ENCODE results near the gene RPTOR. TPM values are rescaled to one million over a fixed set of nuclear protein-coding genes. Genes with fewer than 3 reads are reported as not detected.
A peak's percentile ranks its signal among the peaks of the same experiment; 100 is the strongest.

Gene RPTOR
- total RNA-seq, 1 experiment from 2014 or later: 25.1 TPM

DNA sequence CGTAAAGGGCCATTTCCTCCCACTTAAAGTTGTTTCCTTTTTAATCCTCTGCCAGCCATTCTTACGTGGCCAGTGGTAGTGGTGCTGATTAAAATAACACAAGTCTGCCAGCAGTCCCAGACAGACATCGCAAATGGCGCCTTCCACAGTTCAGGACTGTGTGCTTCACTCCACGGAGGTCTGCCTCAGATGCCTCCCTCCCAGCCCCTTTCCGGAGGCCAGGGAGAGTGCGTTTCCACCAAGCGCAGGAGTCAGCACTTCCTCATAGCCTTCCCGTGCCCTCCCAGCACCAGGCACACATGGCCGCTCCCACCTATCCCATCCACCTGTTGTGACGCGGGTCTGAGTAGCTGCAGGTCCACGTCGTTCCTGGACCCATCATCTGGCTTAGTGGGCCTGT, 205.6 kb downstream of the RPTOR start:
- TF ChIP-seq, protein P1, sequence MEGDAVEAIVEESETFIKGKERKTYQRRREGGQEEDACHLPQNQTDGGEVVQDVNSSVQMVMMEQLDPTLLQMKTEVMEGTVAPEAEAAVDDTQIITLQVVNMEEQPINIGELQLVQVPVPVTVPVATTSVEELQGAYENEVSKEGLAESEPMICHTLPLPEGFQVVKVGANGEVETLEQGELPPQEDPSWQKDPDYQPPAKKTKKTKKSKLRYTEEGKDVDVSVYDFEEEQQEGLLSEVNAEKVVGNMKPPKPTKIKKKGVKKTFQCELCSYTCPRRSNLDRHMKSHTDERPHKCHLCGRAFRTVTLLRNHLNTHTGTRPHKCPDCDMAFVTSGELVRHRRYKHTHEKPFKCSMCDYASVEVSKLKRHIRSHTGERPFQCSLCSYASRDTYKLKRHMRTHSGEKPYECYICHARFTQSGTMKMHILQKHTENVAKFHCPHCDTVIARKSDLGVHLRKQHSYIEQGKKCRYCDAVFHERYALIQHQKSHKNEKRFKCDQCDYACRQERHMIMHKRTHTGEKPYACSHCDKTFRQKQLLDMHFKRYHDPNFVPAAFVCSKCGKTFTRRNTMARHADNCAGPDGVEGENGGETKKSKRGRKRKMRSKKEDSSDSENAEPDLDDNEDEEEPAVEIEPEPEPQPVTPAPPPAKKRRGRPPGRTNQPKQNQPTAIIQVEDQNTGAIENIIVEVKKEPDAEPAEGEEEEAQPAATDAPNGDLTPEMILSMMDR (conservative IDR thresholded peaks at IDR 0.05): no peak
- peak overlapping the region; percentile 2; the same call in 1 of the 2 replicates for H3K14ac ChIP-seq (ENCODE audit: insufficient read depth, low read length)
- no peak overlapping the region for H3K56ac ChIP-seq (ENCODE audit: insufficient read length, low read depth, low read length)
- H3K27me3 Mint-ChIP-seq (ENCODE audit: low read depth): no peaks in the 10 kb centered on the region
- H2BK20ac ChIP-seq (ENCODE audit: low read depth, low read length, poor library complexity, severe bottlenecking): no peak overlapping the region
- peaks cover 32 to 37% of the 10 kb centered on the region in 2 experiments for H3K4me1 Mint-ChIP-seq
- H3K79me2 ChIP-seq (ENCODE audit: insufficient read depth, low read length): no peaks in the 10 kb centered on the region
- H2BK5ac ChIP-seq (ENCODE audit: insufficient read length, low read length): no peak overlapping the region
- no peak overlapping the region for H2AFZ ChIP-seq (ENCODE audit: low read length)
- H3K23me2 ChIP-seq (ENCODE audit: insufficient read length, low read depth, low read length, poor library complexity, severe bottlenecking): no peaks in the 10 kb centered on the region
- H4K20me1 ChIP-seq (ENCODE audit: control insufficient read depth, insufficient read depth, insufficient read length): no peaks in the 10 kb centered on the region
- no peak overlapping the region for H3K4me2 ChIP-seq (ENCODE audit: insufficient read depth, insufficient read length, low read length)
- H3K4me1 ChIP-seq (ENCODE audit: insufficient read depth, low read length): peaks cover 8% of the 10 kb centered on the region; the same call in 1 of the 2 replicates
- peak overlapping the region in 2 of 3 experiments; percentile 58 to 81; a peak in 2 of 7 replicates for H3K27ac Mint-ChIP-seq
- no peak overlapping the region for H3K9ac ChIP-seq (ENCODE audit: extremely low read depth, insufficient read length, low read length)
- H3K9me3 Mint-ChIP-seq: no peaks in the 10 kb centered on the region
- H3K79me1 ChIP-seq (ENCODE audit: insufficient read depth, low read depth, low read length, poor library complexity, severe bottlenecking): no peaks in the 10 kb centered on the region
- no CpG with 5 or more reads among the region's 14 CpGs for WGBS (ENCODE audit: extremely low coverage, insufficient read length, low lambda C conversion rate)
- no peak overlapping the region for H3K23ac ChIP-seq (ENCODE audit: insufficient read length, low read depth, low read length)
- no peak overlapping the region for H4K5ac ChIP-seq (ENCODE audit: insufficient read length, low read depth, low read length)
- H2AK5ac ChIP-seq (ENCODE audit: insufficient read length, low read length): no peak overlapping the region
- no peak overlapping the region for H3K27ac ChIP-seq (ENCODE audit: insufficient read length, low read depth, low read length)
- peak overlapping the region; percentile 42 for H3K18ac ChIP-seq (ENCODE audit: insufficient read length, low read depth, low read length)
- no peak overlapping the region for H4K8ac ChIP-seq (replicated peaks; ENCODE audit: insufficient read length, low read depth, low read length)
- H3K36me3 Mint-ChIP-seq (ENCODE audit: insufficient read depth in 1 of 3, low read depth in 3 of 3): peaks cover 2 to 8% (median 6%) of the 10 kb centered on the region in 3 experiments; a peak in 3 of 7 replicates
- H3K9me3 ChIP-seq (ENCODE audit: control insufficient read depth, low read depth, low read length): no peaks in the 10 kb centered on the region
- H2BK12ac ChIP-seq (ENCODE audit: insufficient read length, low read depth, low read length): no peak overlapping the region
- no peak overlapping the region for H3K4ac ChIP-seq (ENCODE audit: low read depth, low read length)
- no peaks in the 10 kb centered on the region for H3K27me3 ChIP-seq (ENCODE audit: insufficient read depth, low read length)
- no peak overlapping the region for H3K4me3 Mint-ChIP-seq
- no peak overlapping the region for H3T11ph ChIP-seq (ENCODE audit: low read length)
- H2BK120ac ChIP-seq (ENCODE audit: low read depth, low read length, poor library complexity, severe bottlenecking): no peak overlapping the region
- no peak overlapping the region for H2BK15ac ChIP-seq (ENCODE audit: low read depth, low read length)
- peak; percentile 31 for DNase-seq
- H4K91ac ChIP-seq (ENCODE audit: insufficient read length, low read depth, low read length): no peak overlapping the region

All from H9 (cell line).